NCI-H128 (cell line): Measurements from ENCODE around the gene MEGF10.

Source experiments
- DNase-seq: peaks from one replicate; lab custom pipeline; 2025; ENCODE audit not compliant: unreplicated experiment; lab: John Stamatoyannopoulos, UW

Gene MEGF10

GRCh38 chr5:127508644-127509373, 218.2 kb downstream of the MEGF10 start:
- no peak for DNase-seq
